GM12891 (cell line): Measurements from ENCODE around the gene PGAM2.
"Not testable (repeated sequence)": the region's sequence is repeated elsewhere in the genome, so short reads cannot be mapped to it uniquely, and the experiment has no call there.

Source experiments
- DNase-seq: peaks from one replicate; pipeline ENCODE4 v3.0.0; 2011; ENCODE audit warnings: low spot score; ENCODE audit not compliant: insufficient read length
- FAIRE-seq: peaks from 2 replicates; lab custom pipeline; 2011; peaks lifted over from hg19 to GRCh38; lab: Jason Lieb, UNC
- PAX5 ChIP-seq: IDR thresholded peaks from 2 replicates; pipeline ENCODE4 v1.6.1; 2011; ENCODE audit warnings: low read length, moderate library complexity, mild to moderate bottlenecking; ENCODE audit not compliant: insufficient read depth, severe bottlenecking
- POLR2A ChIP-seq: IDR thresholded peaks from 2 replicates; pipeline ENCODE4 v1.6.1; 2011; ENCODE audit warnings: low read depth, low read length, control low read depth
- POLR2AphosphoS5 ChIP-seq: IDR thresholded peaks from 2 replicates; pipeline ENCODE4 v1.6.1; 2011; ENCODE audit warnings: low read depth, low read length, control low read depth
- POU2F2 ChIP-seq: IDR thresholded peaks from 2 replicates; pipeline ENCODE4 v1.6.1; 2011; ENCODE audit warnings: low read depth, mild to moderate bottlenecking, control low read depth, low read length, moderate library complexity
- SPI1 ChIP-seq: IDR thresholded peaks from 2 replicates; pipeline ENCODE4 v1.6.1; 2011; ENCODE audit warnings: low read depth, low read length, control low read depth
- TAF1 ChIP-seq: IDR thresholded peaks from 2 replicates; pipeline ENCODE4 v1.6.1; 2011; ENCODE audit warnings: low read depth, low read length, control low read depth

Gene PGAM2

GRCh38 chr7:44043902-44044301 is 21.5 kb downstream of the PGAM2 start:
- DNase-seq = no peak
- TF ChIP-seq POU2F2 (no peak), SPI1 (no peak), POLR2A (no peak), POLR2AphosphoS5 (no peak), PAX5 (no peak), TAF1 (no peak)
- FAIRE-seq = no peak

- TF ChIP-seq POLR2AphosphoS5 (no peak), POLR2A (no peak), PAX5 (no peak), TAF1 (no peak), POU2F2 (no peak), SPI1 (no peak)
- FAIRE-seq = no peak
- DNase-seq = no peak
Observed at GRCh38 chr7:44042221-44042620, 23.1 kb downstream of the PGAM2 start.

DNA sequence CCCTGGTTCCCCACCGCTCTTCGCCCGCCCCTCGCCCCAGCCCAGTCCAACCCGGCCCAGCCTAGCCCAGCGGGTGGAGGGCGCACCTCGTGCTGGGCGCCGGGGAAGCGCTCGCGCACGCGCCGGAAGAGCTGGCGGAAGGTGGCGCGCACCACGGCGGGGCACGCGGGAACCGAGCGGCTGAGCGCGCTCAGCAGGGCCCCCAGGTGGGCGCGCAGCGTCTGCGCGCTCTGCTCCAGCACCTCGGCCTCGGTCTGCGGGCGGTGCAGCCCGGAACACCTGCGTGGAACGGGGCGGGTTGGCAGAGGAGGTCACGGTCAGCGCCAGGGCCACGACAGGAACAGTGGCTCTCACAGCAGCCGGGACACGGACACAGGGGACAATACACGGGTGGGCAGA is 24.9 kb downstream of the PGAM2 start:
- not testable (repeated sequence) for DNase-seq, FAIRE-seq

GRCh38 chr7:44039800-44040492 is 25.4 kb downstream of the PGAM2 start:
- FAIRE-seq, DNase-seq: not testable (repeated sequence)

DNA sequence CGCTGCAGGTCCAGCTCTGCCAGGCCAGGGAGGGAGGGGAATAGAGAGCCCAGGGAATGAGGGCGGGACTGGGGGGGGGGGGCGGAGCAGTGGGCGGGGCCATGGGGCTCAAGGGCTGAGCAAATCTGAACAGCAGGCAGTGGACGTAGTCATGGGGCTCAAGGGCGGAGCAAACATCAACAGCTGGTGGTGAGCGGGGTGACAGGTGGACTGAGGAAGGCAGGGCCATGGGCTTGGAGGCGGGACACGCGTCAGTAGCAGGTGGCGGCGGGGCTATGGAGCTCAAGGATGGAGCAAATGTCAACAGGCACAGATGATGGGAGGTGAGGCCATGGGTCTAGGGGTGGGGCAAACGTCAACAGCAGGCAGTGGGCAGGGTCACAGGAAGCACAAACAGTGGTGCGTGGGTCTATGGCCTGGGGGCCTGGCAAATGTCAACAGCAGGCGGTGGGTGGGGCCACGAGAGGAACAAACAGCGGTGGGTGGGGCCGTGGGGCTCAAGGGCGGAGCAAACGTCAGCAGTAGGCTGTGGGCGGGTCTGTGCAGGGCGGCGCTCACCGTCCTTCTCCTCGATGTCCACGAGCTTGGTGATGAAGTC is 26.3 kb downstream of the PGAM2 start:
- not testable (repeated sequence) for DNase-seq, FAIRE-seq

- not testable (repeated sequence) for DNase-seq, FAIRE-seq
Observed at GRCh38 chr7:44038553-44038952, 26.8 kb downstream of the PGAM2 start.

DNA sequence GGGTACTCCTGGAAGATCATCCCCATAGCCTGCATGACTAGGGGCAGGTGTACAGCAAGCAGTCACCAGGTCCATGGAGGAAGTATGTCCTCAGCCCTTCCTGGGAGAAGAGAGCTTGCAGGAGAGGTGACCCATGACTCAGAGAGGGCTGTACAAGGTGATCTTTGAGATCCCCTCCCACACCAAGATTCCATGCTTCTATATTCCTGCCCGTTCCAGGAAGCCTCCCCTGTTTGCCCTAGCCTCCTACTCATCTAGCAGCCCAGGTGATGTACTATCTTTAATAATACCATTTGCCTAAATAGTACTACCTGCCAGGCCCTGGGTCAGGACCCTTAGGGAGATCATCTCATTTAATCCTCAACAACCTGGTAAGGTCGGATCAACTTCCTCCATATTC is 27.4 kb downstream of the PGAM2 start:
- not testable (repeated sequence) for FAIRE-seq, DNase-seq

GRCh38 chr7:44036364-44036763 is 29.0 kb downstream of the PGAM2 start:
- not testable (repeated sequence) for FAIRE-seq, DNase-seq

DNA sequence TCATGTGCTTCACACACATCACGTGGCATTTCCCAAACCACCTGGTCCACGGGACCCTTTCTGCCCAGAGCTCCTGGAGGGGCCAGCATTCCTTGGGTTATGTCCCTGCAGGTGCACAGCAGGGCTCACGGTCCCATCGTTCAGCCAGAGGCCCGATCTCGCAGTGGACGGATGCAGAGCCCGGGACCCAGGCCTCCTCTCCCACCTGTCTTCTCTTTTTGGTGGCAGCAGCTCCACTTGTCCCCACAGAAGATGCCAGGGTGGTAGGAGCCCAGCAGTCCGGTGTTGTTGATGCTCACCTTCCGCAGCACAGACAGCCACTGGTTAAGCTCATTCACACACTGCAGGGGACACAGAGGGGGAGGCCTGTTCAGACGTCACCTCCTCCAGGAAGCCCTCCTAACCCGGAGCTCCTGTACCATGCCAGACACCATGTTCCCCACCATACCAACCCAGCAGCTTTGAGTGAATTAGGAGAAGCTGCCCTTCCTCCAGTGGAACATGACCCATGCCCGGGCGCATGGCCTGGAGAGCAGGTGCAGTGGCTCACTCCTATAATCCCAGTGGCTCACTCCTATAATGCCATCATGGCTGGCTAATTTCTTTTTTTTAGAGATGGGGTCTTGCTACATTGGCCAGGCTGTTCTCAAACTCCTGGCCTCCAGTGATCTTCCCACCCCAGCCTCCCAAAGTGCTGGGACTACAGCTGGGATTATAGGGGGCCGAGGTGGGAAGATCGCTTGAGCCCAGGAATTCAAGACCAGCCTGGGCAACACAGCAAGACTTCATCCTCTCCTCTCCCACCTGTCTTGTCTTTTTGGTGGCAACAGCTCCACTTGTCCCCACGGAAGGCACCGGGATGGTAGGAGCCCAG is 31.2 kb downstream of the PGAM2 start:
- DNase-seq, FAIRE-seq: not testable (repeated sequence)

DNA sequence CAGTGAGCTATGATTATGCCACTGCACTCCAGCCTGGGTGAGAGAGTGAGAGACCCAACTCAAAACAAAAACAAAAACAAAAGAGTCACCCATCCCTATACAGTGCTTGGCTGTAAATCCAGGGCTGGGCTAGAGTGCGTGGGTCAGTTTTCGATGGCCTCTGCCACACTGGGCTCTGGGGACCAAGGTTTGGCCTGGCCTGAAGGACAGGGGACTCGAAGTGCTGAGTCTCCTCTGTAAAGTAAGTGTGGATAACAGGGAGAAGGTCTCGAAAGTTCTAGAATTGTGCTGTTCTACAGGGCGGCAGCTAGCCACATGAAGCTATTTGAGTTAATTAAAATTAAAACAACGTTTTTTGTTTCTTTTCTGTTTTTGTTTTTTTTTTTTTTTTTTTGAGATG is 33.3 kb downstream of the PGAM2 start:
- FAIRE-seq, DNase-seq: not testable (repeated sequence)

DNA sequence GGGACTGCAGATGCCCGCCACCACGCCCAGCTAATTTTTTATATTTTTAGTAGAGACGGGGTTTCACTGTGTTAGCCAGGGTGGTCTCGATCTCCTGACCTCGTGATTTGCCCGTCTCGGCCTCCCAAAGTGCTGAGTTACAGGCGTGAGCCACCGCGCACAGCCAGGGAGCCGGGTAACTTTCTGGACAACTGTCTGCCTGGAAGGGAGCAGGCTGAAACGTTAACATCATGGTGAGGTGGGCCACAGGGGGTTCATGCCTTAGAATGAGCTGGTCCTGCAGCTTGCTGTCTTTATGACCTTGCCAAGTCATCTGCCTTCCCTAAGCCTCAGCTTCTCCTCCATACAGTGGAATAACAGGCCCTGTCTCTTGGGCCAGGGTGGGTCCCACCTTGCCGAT is 34.0 kb downstream of the PGAM2 start:
- FAIRE-seq = not testable (repeated sequence)

GRCh38 chr7:44030029-44030428 is 35.3 kb downstream of the PGAM2 start:
- not testable (repeated sequence) for FAIRE-seq, DNase-seq

More for the DNA sequence above, 34.0 kb downstream of the PGAM2 start:
- DNase-seq = not testable (repeated sequence)

GRCh38 chr7:44029433-44029832 is 35.9 kb downstream of the PGAM2 start:
- not testable (repeated sequence) for DNase-seq, FAIRE-seq

- FAIRE-seq, DNase-seq: not testable (repeated sequence)
Observed at GRCh38 chr7:44022796-44023467, 42.4 kb downstream of the PGAM2 start.

GRCh38 chr7:44022069-44022468 is 43.3 kb downstream of the PGAM2 start:
- FAIRE-seq, DNase-seq: not testable (repeated sequence)

DNA sequence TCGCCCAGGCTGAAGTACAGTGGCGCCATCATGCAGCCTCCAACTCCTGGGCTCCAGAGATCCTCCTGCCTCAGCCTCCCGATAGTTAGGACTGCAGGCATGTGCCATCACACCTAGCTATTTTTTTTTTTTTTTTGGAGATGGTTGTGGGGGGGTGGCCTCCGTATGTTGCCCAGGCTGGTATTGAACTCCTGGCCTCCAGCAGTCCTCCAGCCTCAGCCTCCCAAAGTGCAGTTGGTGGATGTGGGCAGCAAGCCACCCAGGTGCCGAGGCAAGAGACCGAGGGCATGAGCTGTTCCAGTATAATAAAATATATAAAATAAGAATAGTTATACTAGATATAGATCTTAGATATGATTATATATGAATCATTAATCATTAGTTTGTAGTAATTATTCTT is 45.5 kb downstream of the PGAM2 start:
- not testable (repeated sequence) for DNase-seq, FAIRE-seq
